Subcutaneous adipose tissue (tissue), 4 donors: ENCODE results near the gene NEU4. TPM values are rescaled to one million over a fixed set of nuclear protein-coding genes. Genes with fewer than 3 reads are reported as not detected.

Source experiments
- total RNA-seq, 4 donors: library from RNA; depleted of rRNA; stranded (reverse); fragments of >200 nt; gene quantifications; one replicate each; pipeline ENCODE4 v1.1.0, GENCODE V29; 2016
- TF ChIP-seq, protein P1 (sequence below): fragments of 450-650 bp; IDR thresholded peaks from one replicate; pipeline ENCODE4 v1.5.1; 2016; ENCODE audit warnings: low read depth, mild to moderate bottlenecking, control low read depth, antibody characterized with exemption, moderate library complexity

Gene NEU4
- total RNA-seq, 4 donors from 2014 or later, result 0.75 to 1.8 TPM; not detected in 2

- TF ChIP-seq, protein P1, sequence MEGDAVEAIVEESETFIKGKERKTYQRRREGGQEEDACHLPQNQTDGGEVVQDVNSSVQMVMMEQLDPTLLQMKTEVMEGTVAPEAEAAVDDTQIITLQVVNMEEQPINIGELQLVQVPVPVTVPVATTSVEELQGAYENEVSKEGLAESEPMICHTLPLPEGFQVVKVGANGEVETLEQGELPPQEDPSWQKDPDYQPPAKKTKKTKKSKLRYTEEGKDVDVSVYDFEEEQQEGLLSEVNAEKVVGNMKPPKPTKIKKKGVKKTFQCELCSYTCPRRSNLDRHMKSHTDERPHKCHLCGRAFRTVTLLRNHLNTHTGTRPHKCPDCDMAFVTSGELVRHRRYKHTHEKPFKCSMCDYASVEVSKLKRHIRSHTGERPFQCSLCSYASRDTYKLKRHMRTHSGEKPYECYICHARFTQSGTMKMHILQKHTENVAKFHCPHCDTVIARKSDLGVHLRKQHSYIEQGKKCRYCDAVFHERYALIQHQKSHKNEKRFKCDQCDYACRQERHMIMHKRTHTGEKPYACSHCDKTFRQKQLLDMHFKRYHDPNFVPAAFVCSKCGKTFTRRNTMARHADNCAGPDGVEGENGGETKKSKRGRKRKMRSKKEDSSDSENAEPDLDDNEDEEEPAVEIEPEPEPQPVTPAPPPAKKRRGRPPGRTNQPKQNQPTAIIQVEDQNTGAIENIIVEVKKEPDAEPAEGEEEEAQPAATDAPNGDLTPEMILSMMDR, result no peak
These were observed 44.8 kb downstream of the NEU4 start for GRCh38 chr2:241853651-241854341.

DNA sequence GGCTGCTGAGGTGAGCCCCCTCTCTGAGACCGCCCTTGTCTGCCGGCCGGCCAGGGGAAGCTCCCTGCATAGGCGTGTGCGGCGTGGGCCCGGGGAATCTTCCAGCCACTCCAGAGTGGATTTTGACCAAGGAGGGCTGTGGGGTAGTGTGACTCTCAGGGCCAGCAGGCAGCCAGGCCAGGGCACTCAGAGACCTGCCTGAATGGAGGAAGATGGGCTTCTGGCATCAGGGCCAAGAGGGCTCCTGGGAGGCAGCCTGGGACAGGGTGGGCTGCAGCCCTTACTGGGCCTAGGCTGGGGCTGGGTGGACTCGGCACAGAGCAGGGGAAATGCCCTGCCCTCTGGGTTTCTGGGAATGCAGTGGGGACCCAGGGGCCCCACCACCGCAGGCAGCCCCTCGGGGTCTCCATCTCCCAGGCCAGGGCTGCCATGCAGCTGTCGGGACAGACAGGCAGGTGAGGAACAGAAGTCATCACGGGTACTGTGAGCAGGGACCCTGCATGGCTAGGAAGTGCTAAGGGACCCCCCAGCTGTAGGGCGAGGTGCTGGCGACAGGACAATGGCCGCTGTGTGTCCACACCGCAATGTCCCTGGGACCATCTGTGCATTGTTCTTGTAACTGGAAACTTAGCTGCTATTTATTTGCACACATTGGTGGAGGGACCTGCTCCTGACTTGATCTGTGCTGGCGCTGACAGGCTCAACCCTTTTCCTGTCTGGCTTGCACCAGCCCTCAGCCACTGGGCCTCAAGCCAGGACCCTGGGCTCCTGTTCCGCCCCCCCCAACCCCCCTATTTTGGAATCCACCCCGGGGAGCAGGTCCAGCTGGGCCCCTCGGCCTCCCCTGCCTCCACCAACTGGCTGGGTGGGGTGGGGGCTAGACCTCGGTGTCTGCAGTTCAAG, 45.6 kb downstream of the NEU4 start:
- TF ChIP-seq, protein P1, result no peak

DNA sequence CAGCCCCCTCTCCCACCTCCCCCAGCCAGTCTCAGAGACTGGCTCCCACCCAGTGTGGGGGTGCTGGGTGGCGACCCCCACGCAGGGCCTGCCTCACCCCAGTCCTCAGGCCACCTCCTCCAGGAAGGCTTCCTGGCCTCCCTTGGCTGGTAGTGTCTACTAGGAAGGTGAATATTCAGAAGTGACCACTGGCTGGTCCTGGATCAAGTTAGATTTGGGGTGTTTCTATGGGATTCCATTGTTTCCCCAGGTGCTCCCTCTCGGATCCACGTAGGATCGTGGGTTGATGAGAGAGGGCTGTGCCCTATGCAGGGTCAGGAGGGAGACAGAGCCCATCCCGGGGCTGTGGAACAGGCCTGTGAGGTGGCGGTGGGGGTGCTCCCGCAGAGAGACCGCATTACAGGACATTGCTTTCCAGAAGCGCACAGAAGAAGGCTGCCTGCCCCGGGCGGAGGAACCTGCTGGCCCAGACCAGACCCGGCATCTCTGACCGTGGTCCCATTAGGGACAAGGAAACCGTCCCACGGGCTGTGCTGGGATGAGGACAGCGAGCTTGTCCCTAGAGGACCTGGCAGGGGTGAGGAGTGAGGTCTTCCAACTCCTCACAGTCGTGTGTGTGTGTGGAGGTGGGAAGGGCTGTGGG, 46.4 kb downstream of the NEU4 start:
- TF ChIP-seq, protein P1, result no peak

- TF ChIP-seq, protein P1, result no peak
These were observed 47.0 kb downstream of the NEU4 start for GRCh38 chr2:241855888-241856422.

DNA sequence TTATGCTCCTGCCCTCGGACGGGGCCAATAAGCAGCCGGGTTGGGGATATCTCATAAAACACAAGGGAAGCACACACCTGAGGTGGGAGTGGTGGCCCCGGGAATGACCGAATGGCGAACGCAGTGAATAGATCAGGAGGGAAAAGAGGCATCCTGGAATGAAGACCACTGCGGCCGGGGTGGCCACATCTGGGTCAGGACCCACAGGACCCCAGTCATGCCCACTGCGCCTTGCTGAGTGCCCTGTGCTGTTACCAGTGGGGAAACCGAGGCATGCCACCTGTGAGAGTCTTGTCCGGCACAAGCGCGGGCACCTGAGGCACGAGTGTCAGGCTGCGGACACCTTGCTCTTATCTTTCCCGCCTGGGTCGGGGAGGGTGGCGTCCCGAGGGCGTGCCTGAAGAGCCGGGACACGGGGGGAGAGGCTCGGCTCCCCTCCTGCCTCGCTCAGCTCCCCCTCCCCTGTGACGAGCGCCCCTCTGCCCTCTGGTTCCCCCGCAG, 48.1 kb downstream of the NEU4 start:
- TF ChIP-seq, protein P1, result no peak

DNA sequence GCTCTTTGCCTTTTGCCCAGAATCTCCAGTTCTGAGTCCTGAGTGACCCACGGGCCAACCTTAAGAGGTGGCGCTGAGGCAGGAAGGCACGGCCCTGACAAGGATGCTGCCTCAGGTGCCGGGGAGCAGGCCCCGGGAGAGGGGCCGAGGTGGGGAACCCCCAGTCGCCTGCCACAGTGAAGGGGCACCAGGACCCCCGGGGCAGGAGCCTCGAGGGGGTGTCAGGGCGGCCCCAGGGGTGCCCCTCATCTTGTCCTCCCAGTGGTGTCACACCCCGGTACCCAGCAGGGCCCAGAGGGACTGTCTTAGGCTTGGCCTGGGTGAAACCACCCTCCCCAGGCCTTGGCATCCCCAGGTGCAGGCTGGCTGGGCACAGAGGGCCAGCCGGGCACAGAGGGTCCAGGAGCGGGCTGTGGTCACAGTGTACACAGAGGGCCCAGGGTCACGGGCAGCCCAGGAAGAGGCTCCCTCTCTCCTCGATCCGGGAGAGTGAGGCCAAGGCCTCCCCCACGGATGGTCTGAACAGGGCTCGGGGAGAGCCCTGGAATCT, 48.7 kb downstream of the NEU4 start:
- TF ChIP-seq, protein P1, result no peak
